IMR-90 (cell line): ENCODE data around the gene GABRB1.

Source experiments
- POLR2A ChIP-seq: IDR thresholded peaks from 2 replicates; pipeline ENCODE4 v1.6.1; 2012; ENCODE audit warnings: mild to moderate bottlenecking, low read depth, low read length
- RCOR1 ChIP-seq: IDR thresholded peaks from 2 replicates; pipeline ENCODE4 v1.6.1; 2012; ENCODE audit warnings: mild to moderate bottlenecking, low read length, improper control_type of control experiment; ENCODE audit not compliant: insufficient replicate concordance
- TF ChIP-seq, protein P1 (sequence below): conservative IDR thresholded peaks from 2 replicates; pipeline ENCODE4 v1.5.1; 2012; ENCODE audit warnings: mild to moderate bottlenecking, low read depth, low read length, improper control_type of control experiment

DNA sequence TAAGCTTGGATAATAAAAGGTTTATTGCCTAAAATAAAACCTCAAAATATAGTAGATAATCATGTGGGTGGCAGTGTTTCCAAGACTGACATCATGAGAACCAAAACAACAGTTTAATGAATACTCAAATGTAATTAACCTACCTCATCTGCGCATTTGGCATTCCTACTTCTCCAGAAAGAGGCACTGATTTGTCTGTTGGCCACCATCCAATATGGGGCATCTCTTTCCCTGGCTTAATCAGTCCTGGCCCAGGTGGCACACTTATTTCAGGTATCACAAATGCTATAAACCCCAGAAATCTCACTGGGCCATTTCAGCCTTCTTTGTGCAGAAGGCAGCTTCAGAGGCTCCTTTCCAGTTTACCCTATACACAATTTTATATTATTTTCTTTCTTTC is 239.9 kb downstream of the GABRB1 start:
- TF ChIP-seq POLR2A (no peak), RCOR1 (no peak)
- TF ChIP-seq, protein P1, sequence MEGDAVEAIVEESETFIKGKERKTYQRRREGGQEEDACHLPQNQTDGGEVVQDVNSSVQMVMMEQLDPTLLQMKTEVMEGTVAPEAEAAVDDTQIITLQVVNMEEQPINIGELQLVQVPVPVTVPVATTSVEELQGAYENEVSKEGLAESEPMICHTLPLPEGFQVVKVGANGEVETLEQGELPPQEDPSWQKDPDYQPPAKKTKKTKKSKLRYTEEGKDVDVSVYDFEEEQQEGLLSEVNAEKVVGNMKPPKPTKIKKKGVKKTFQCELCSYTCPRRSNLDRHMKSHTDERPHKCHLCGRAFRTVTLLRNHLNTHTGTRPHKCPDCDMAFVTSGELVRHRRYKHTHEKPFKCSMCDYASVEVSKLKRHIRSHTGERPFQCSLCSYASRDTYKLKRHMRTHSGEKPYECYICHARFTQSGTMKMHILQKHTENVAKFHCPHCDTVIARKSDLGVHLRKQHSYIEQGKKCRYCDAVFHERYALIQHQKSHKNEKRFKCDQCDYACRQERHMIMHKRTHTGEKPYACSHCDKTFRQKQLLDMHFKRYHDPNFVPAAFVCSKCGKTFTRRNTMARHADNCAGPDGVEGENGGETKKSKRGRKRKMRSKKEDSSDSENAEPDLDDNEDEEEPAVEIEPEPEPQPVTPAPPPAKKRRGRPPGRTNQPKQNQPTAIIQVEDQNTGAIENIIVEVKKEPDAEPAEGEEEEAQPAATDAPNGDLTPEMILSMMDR: no peak
